Measurements from ENCODE around the gene TAS2R16.
"Not testable (repeated sequence)": the region's sequence is repeated elsewhere in the genome, so short reads cannot be mapped to it uniquely, and the experiment has no call there.

The TAS2R16 gene

DNA sequence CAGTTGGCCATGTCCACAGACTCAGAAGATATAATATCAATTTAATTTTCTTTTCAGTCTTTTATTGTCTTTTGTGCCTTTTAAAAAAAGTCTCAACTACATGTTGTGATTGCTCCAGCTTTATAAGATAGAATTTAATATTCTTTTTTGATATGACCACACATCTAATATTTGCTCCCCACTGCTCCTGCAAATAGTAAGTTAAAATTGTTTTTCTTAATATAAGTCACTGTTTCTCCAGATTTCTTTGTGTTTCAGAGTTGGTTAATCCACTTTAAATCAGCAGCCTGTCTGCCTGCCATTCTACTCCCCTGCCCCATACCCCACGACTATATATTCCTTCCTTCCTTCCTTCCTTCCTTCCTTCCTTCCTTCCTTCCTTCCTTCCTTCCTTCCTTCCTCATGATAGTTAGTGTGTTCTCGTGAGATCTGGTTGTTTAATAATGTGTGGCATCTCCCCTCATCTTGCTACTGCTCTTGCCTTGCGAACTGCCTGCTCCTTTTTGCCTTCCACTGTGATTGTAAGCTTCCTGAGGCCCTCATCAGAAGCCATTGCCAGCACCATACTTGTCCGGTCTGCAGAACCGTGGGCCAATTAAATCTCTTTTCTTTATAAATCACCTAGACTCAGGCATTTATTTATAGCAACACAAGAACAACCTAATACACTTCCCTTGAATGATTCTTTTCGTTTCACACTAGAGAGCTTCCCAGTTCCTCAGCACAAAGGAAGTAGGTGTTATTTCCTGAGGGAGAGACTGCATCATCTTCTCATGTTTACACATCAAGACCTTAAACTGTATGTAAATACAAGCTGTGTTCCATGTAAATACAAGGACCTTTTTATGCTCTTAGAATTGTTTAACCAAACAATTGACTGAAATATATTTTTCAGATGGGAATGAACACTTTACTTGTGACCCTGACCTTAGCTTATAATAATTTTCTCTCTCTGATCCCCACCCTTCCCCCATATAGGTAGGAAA lies 24.5 kb downstream of the TAS2R16 start:
- DNase-seq = no peak

DNA sequence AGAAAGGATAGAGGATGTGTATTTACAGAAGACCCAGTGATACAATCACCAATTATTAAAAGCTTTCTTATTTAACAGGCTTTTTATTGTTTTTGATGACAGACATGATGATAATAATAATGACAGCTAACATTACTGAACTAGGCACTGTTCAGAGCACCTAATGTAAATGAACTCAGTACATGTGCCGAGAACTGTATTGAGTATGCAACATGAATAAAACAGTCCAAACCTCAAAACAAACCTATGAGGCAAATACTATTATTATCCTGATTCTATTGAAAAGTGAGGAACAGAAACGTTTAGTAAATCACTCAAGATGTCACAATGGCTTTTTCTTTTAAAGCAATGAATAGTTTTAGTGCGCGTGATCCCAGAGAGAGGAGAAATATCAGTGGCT lies 27.1 kb downstream of the TAS2R16 start:
- no peak for DNase-seq

DNA sequence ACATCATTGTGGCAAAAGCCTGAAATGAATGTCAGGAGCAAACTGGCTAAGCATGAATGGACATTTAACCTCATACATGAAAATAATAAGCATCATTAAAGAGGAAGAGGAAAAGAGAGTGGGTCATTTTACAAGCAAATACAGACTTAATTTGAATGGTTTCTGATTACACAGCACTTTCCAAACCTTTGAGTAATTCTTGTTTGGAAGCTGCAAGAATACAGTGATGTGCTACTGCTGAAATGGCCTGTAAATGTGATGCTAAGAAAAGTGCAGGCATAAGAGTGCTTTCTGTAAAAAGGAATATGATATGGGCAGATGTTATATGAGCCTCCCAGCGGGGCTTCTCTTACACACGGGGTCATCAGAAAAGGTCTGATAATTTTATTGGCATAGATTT lies 30.2 kb downstream of the TAS2R16 start:
- no peak for DNase-seq

DNA sequence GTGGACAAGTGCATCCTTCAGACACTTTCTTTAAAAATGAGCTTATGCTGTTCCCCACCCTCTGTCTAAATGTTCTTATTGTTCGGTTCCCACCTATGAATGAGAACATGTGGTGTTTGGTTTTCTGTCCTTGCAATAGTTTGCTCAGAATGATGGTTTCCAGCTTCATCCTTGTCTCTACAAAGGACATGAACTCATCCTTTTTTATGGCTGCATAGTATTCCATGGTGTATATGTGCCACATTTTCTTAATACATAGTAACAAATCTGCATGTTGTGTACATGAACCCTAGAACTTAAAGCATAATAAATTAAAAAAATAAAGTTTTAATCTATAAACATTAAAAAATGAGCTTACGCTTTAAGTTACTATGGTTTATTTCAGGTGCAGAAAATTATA lies 41.8 kb downstream of the TAS2R16 start:
- not testable (repeated sequence) for DNase-seq

DNA sequence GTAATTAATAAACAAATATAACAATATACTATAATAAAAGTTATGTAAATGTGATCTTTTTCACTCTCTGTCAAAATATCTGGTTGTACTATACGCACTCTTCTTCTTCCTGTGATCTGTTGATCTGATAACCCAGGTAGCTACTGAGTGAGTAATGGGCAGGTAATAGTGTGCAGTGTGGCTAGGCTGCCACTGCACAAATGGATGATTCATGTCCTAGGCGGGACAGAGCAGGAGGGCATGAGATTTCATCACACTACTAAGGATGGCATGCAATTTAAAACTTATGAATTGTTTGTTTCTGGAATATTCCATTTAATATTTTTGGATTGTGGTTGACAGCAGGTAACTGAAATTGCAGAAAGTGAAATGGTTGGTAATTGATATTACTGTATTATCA lies 44.5 kb downstream of the TAS2R16 start:
- no peak for DNase-seq

DNA sequence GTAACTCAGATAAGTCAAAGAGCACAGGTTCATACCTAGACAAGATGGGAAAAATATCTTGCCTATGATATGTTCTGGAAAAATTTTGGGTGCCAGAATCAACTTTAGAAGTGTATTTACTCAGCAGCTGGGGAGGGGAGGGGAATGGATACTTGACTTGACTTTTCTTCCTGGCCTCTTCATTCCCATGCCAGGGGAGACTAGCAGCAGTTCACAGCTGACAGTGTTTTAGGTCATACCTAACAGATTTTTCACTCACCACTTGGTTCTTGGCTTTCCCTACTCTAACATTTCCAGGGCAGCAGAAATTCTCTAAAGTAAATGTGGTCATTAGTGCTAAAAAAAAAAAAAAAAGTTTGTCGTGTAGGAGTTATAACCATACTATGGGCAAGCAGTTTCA lies 46.3 kb downstream of the TAS2R16 start:
- DNase-seq = no peak

Data from activated CD4-positive, alpha-beta T cell treated with anti-CD3 and anti-CD28 coated beads, Interleukin-2, amount 50 U/mL, for 48 hours (primary cell).